Measurements from ENCODE around the gene LPP. TPM values are rescaled to one million over a fixed set of nuclear protein-coding genes. Genes with fewer than 3 reads are reported as not detected.
A peak's percentile ranks its signal among the peaks of the same experiment; 100 is the strongest.

Gene LPP
- total and polyA plus RNA-seq, 2 of the 4 experiments (the other 2 are of a cell fraction), result 16.0 to 130 TPM

- in situ Hi-C loops (cut with MboI; ENCODE audit: low sequenced_read_pairs), result no loop called here
- peak overlapping the region; percentile 36 for H2BK5ac ChIP-seq (ENCODE audit: low read depth, low read length, poor library complexity, severe bottlenecking)
- BruUV-seq (replicated peaks), result no TSS peak
- H3K4me3 ChIP-seq (ENCODE audit: insufficient read depth, low read depth, low read length), result no peak overlapping the region
- peaks cover 5% of the 10 kb centered on the region; the same call in 1 of the 2 replicates for H4K20me1 ChIP-seq (ENCODE audit: insufficient read depth, low read length)
- H3K18ac ChIP-seq (ENCODE audit: low read depth, low read length), result no peak overlapping the region
- peaks cover 11% of the 10 kb centered on the region for H3K9me1 ChIP-seq (ENCODE audit: insufficient read depth, low read length)
- H3K14ac ChIP-seq (replicated peaks; ENCODE audit: low read depth, low read length), result no peak overlapping the region
- H3K27ac ChIP-seq (ENCODE audit: insufficient read depth, low read length), result no peak overlapping the region
- intact Hi-C loops (cut with micrococcal nuclease), result no loop called here
- no peak overlapping the region for H2AFZ ChIP-seq (replicated peaks; ENCODE audit: low read length, poor library complexity)
- H4K5ac ChIP-seq (ENCODE audit: low read depth, low read length), result no peak overlapping the region
- no peak overlapping the region for H3K9ac ChIP-seq (ENCODE audit: low read depth, low read length)
- peak; percentile 48 for ATAC-seq (ENCODE audit: low read depth)
- no CpG with 5 or more reads among the region's 3 CpGs for WGBS, 2 experiments (ENCODE audit: extremely low coverage in 2 of 2, insufficient read length in 1 of 2)
- no peak overlapping the region for H2AK5ac ChIP-seq (ENCODE audit: low read depth, low read length)
- ChIA-PET POLR2A (ENCODE audit: unreplicated experiment) (no interaction called here), CTCF (no interaction called here)
- peak; percentile 65 for DNase-seq
- H3K27me3 ChIP-seq (ENCODE audit: control insufficient read depth, insufficient read depth, low read length), result no peaks in the 10 kb centered on the region
- dilution Hi-C loops (cut with HindIII; ENCODE audit: low sequenced_read_pairs, unreplicated experiment), result no loop called here
- H2BK20ac ChIP-seq (ENCODE audit: low read depth, low read length), result no peak overlapping the region
- no peaks in the 10 kb centered on the region for H3K9me3 ChIP-seq (ENCODE audit: control insufficient read depth, insufficient read depth, low read length)
- no peak overlapping the region for H2BK15ac ChIP-seq (ENCODE audit: low read depth, low read length)
- no peak overlapping the region for H3K56ac ChIP-seq (ENCODE audit: extremely low read depth, insufficient read depth, low read length)
- peaks cover 28% of the 10 kb centered on the region for H3K36me3 ChIP-seq (ENCODE audit: control insufficient read depth, insufficient read depth, low read length)
- TF ChIP-seq CEBPB (IDR thresholded peaks at IDR 0.05; ENCODE audit: low read depth, low read length), result peak; percentile 51; the same call in 1 of the 2 replicates
- TF ChIP-seq MAFK (IDR thresholded peaks at IDR 0.05; ENCODE audit: low read depth, low read length), result no peak
- no peak overlapping the region for H2AK9ac ChIP-seq (replicated peaks; ENCODE audit: low read depth, low read length, poor library complexity)
- H3K23ac ChIP-seq (ENCODE audit: low read depth, low read length), result no peak overlapping the region
- H3K79me1 ChIP-seq (ENCODE audit: low read depth in 1 of 2, low read length in 2 of 2), result peaks cover 16 to 54% of the 10 kb centered on the region in 2 experiments
- H4K8ac ChIP-seq (ENCODE audit: low read depth in 2 of 2, low read length in 2 of 2), result no peak overlapping the region
- H4K91ac ChIP-seq (ENCODE audit: insufficient read depth, low read depth, low read length), result no peak overlapping the region
- no peak overlapping the region for H2BK120ac ChIP-seq (ENCODE audit: low read depth, low read length)
- no peak overlapping the region for H3K4me2 ChIP-seq (ENCODE audit: low read depth, low read length)
- H3K4ac ChIP-seq (ENCODE audit: low read depth, low read length), result no peak overlapping the region
- H3K4me1 ChIP-seq (ENCODE audit: control insufficient read depth, insufficient read depth, low read length), result no peaks in the 10 kb centered on the region; the same call in 1 of the 2 replicates
These were observed 715.7 kb downstream of the LPP start for GRCh38 chr3:188869628-188870027.
